ENCODE data around the gene SFMBT1.
"Not testable (repeated sequence)": the region's sequence is repeated elsewhere in the genome, so short reads cannot be mapped to it uniquely, and the experiment has no call there.

SFMBT1 gene

DNA sequence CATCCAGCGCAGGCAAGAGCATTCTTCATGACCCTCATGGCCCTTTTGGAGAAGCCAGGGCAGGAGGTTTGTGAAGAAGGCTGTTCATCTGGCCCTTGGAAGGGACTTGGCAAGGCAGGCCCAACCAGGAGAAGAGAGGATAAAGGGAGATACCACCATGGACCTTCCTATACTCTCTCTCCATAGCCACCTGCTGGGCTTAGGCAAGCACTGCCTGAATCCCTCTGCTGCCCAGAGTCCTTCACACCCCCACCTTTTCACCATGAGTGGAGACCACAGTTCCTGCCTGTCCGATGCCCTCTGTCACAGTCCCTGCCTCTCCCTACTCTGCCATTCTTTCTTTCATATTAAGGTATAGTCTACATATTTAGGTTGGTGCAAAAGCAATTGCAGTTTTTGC is 10.6 kb upstream of the SFMBT1 start:
- Histone ChIP-seq H3K36me3 (ENCODE audit: insufficient read depth, low read length) (no peaks in the 10 kb centered on the region), H3K4me2 (ENCODE audit: low read depth, low read length, poor library complexity, severe bottlenecking) (no peak overlapping the region), H3K9me3 (ENCODE audit: insufficient read depth, low read depth, low read length) (no peaks in the 10 kb centered on the region), H3K9me2 (replicated peaks; ENCODE audit: low read depth, low read length) (no peaks in the 10 kb centered on the region), H3K4me3 (ENCODE audit: low read length, poor library complexity, severe bottlenecking) (no peak overlapping the region), H3K79me2 (ENCODE audit: insufficient read depth, low read length) (no peaks in the 10 kb centered on the region), H3F3A (ENCODE audit: low read depth) (no peaks in the 10 kb centered on the region), H4K20me1 (ENCODE audit: insufficient read depth, low read length, poor library complexity, severe bottlenecking) (no peaks in the 10 kb centered on the region), H3K9ac (ENCODE audit: low read depth, low read length, poor library complexity, severe bottlenecking) (no peak overlapping the region), H3K27me3 (ENCODE audit: insufficient read depth, low read length, poor library complexity, severe bottlenecking) (no peaks in the 10 kb centered on the region), H3K4me1 (ENCODE audit: insufficient read depth, low read length, poor library complexity, severe bottlenecking) (no peaks in the 10 kb centered on the region), H2AFZ (ENCODE audit: low read length) (no peak overlapping the region)
- TF ChIP-seq EZH2phosphoT487 (IDR thresholded peaks at IDR 0.05; ENCODE audit: borderline replicate concordance): no peak
- TF ChIP-seq CTCF (conservative IDR thresholded peaks at IDR 0.05; ENCODE audit: low read length): peak; percentile 53

DNA sequence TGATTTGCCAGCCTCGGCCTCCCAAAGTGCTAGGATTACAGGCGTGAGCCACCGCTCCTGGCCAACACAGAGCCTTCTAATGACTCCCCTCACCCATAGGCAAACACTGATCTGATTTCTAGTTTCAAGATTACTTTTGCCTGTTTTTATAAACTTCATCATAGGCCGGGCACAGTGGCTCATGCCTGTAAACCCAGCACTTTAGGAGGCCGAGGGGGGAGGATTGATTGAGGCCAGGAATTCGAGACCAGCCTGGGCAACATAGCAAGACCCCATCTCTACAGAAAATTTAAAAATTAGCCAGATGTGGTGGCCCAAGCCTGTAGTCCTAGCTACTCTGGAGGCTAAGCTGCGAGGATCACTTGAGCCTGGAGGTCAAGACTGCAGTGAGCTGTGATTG is 8.4 kb upstream of the SFMBT1 start:
- not testable (repeated sequence) for H3K4me2 ChIP-seq (ENCODE audit: low read depth, low read length, poor library complexity, severe bottlenecking); H2AFZ ChIP-seq (ENCODE audit: low read length); H3K9me2 ChIP-seq (replicated peaks; ENCODE audit: low read depth, low read length); H3K4me1 ChIP-seq (ENCODE audit: insufficient read depth, low read length, poor library complexity, severe bottlenecking); H4K20me1 ChIP-seq (ENCODE audit: insufficient read depth, low read length, poor library complexity, severe bottlenecking); H3K9ac ChIP-seq (ENCODE audit: low read depth, low read length, poor library complexity, severe bottlenecking); H3K36me3 ChIP-seq (ENCODE audit: insufficient read depth, low read length); H3K79me2 ChIP-seq (ENCODE audit: insufficient read depth, low read length); H3K9me3 ChIP-seq (ENCODE audit: insufficient read depth, low read depth, low read length); H3K27me3 ChIP-seq (ENCODE audit: insufficient read depth, low read length, poor library complexity, severe bottlenecking); H3F3A ChIP-seq (ENCODE audit: low read depth); H3K4me3 ChIP-seq (ENCODE audit: low read length, poor library complexity, severe bottlenecking)

DNA sequence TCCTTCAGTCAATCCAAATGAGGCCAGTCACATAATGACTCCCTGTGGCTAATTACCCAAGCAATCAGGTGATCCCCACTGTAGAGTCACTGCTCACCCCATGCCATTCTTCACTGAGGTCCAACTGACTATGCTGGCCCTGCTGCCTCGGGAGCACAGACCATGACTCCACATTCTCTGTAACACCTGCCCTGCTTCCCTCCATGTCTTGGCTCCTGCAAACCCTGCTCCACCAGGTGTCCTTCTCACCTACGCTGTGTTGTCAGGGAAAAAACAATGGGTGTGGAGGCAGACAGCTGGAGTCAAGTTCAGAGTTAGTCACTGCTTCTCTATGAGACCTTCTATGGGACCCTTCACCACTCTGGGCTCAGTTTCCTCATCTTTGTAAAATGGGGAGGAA is 6.1 kb upstream of the SFMBT1 start:
- no peaks in the 10 kb centered on the region for H3K4me1 ChIP-seq (ENCODE audit: insufficient read depth, low read length, poor library complexity, severe bottlenecking)
- no peaks in the 10 kb centered on the region for H3K79me2 ChIP-seq (ENCODE audit: insufficient read depth, low read length)
- H3K4me3 ChIP-seq (ENCODE audit: low read length, poor library complexity, severe bottlenecking): no peak overlapping the region
- no peaks in the 10 kb centered on the region for H3K27me3 ChIP-seq (ENCODE audit: insufficient read depth, low read length, poor library complexity, severe bottlenecking)
- H3K9me3 ChIP-seq (ENCODE audit: insufficient read depth, low read depth, low read length): no peaks in the 10 kb centered on the region
- no peak for TF ChIP-seq EZH2phosphoT487 (IDR thresholded peaks at IDR 0.05; ENCODE audit: borderline replicate concordance)
- H4K20me1 ChIP-seq (ENCODE audit: insufficient read depth, low read length, poor library complexity, severe bottlenecking): no peaks in the 10 kb centered on the region
- H3K4me2 ChIP-seq (ENCODE audit: low read depth, low read length, poor library complexity, severe bottlenecking): no peak overlapping the region
- H3F3A ChIP-seq (ENCODE audit: low read depth): peaks cover 9% of the 10 kb centered on the region
- no peaks in the 10 kb centered on the region for H3K36me3 ChIP-seq (ENCODE audit: insufficient read depth, low read length)
- no peak overlapping the region for H2AFZ ChIP-seq (ENCODE audit: low read length)
- H3K9me2 ChIP-seq (replicated peaks; ENCODE audit: low read depth, low read length): no peaks in the 10 kb centered on the region
- H3K9ac ChIP-seq (ENCODE audit: low read depth, low read length, poor library complexity, severe bottlenecking): no peak overlapping the region

- TF ChIP-seq CTCF (conservative IDR thresholded peaks at IDR 0.05; ENCODE audit: low read length) (no peak), EZH2phosphoT487 (IDR thresholded peaks at IDR 0.05; ENCODE audit: borderline replicate concordance) (no peak)
- Histone ChIP-seq H3K4me1 (ENCODE audit: insufficient read depth, low read length, poor library complexity, severe bottlenecking) (no peaks in the 10 kb centered on the region), H3K36me3 (ENCODE audit: insufficient read depth, low read length) (no peaks in the 10 kb centered on the region), H3K9me3 (ENCODE audit: insufficient read depth, low read depth, low read length) (no peaks in the 10 kb centered on the region), H2AFZ (ENCODE audit: low read length) (no peak overlapping the region), H3K9ac (ENCODE audit: low read depth, low read length, poor library complexity, severe bottlenecking) (no peak overlapping the region), H4K20me1 (ENCODE audit: insufficient read depth, low read length, poor library complexity, severe bottlenecking) (no peaks in the 10 kb centered on the region), H3F3A (ENCODE audit: low read depth) (peaks cover 10% of the 10 kb centered on the region), H3K4me2 (ENCODE audit: low read depth, low read length, poor library complexity, severe bottlenecking) (no peak overlapping the region), H3K9me2 (replicated peaks; ENCODE audit: low read depth, low read length) (no peaks in the 10 kb centered on the region), H3K4me3 (ENCODE audit: low read length, poor library complexity, severe bottlenecking) (no peak overlapping the region), H3K27me3 (ENCODE audit: insufficient read depth, low read length, poor library complexity, severe bottlenecking) (no peaks in the 10 kb centered on the region), H3K79me2 (ENCODE audit: insufficient read depth, low read length) (no peaks in the 10 kb centered on the region)
These were observed 4.1 kb upstream of the SFMBT1 start for GRCh38 chr3:53049987-53050386.
